ENCODE measurements around the gene PRR23B. TPM values are rescaled to one million over a fixed set of nuclear protein-coding genes. Genes with fewer than 3 reads are reported as not detected.

The PRR23B gene
- total RNA-seq, 1 experiment from 2014 or later: not detected

DNA sequence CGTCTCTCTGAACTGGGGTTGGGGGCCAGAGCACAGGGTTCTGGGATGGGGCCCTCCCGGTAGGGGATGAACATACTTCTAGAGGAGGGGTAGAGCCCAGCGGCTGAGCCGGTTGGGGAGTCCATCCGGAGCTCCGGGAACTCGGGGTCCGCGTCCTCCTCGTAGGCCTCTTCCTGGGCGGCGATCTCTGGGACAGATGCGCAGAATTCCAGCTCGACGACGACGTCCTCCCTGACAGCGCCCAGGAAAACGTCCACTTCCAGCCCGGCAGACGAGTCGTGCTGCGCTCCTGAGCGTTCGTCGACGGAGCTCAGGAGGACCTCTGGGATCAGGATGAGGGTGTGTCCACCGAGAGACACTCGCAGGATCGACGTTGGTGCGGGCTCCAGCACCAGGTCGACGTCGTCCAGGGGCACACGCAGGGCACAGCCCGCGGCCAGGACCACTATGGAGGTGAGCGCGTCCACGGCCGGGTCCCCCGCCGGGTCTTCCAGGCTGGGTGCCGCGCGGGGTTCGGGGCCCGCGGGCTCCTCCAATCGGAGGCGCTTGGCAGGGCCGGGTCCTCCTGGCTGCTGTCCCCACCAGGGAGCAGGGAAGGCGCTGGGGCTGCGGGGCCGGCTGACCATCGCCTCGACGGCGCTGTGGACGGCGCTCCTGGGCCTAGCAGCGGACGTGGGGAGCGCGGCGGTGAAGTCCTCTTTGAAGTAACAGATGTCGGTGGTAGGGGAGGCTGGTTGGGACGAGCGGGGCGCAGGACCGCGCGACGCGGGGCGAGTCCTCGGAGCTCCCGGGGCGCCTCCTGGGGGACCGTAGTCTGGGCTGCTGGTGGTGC, 474 bp downstream of the PRR23B start:
- Histone ChIP-seq H3K18ac (ENCODE audit: insufficient read length, low read depth, low read length) (no peak overlapping the region), H3K4me1 (ENCODE audit: insufficient read depth, low read length) (no peaks in the 10 kb centered on the region), H2BK120ac (ENCODE audit: low read depth, low read length, poor library complexity, severe bottlenecking) (no peak overlapping the region), H3K9me3 (ENCODE audit: control insufficient read depth, low read depth, low read length) (no peaks in the 10 kb centered on the region), H3K4me2 (ENCODE audit: insufficient read depth, insufficient read length, low read length) (no peak overlapping the region), H2BK12ac (ENCODE audit: insufficient read length, low read depth, low read length) (no peak overlapping the region), H2AFZ (ENCODE audit: low read length) (no peak overlapping the region), H4K91ac (ENCODE audit: insufficient read length, low read depth, low read length) (no peak overlapping the region), H3K79me1 (ENCODE audit: insufficient read depth, low read depth, low read length, poor library complexity, severe bottlenecking) (no peaks in the 10 kb centered on the region), H3K27me3 (ENCODE audit: insufficient read depth, low read length) (no peaks in the 10 kb centered on the region), H3K23ac (ENCODE audit: insufficient read length, low read depth, low read length) (no peak overlapping the region), H3K79me2 (ENCODE audit: insufficient read depth, low read length) (no peaks in the 10 kb centered on the region), H2BK15ac (ENCODE audit: low read depth, low read length) (no peak overlapping the region), H3K23me2 (ENCODE audit: insufficient read length, low read depth, low read length, poor library complexity, severe bottlenecking) (peaks cover 2% of the 10 kb centered on the region), H4K20me1 (ENCODE audit: control insufficient read depth, insufficient read depth, insufficient read length) (no peaks in the 10 kb centered on the region), H2BK20ac (ENCODE audit: low read depth, low read length, poor library complexity, severe bottlenecking) (no peak overlapping the region), H2AK5ac (ENCODE audit: insufficient read length, low read length) (no peak overlapping the region), H3K14ac (ENCODE audit: insufficient read depth, low read length) (no peak overlapping the region), H2BK5ac (ENCODE audit: insufficient read length, low read length) (no peak overlapping the region), H3K56ac (ENCODE audit: insufficient read length, low read depth, low read length) (no peak overlapping the region), H3T11ph (ENCODE audit: low read length) (no peak overlapping the region), H3K27ac (ENCODE audit: insufficient read length, low read depth, low read length) (no peak overlapping the region), H4K8ac (replicated peaks; ENCODE audit: insufficient read length, low read depth, low read length) (no peak overlapping the region), H3K9ac (ENCODE audit: extremely low read depth, insufficient read length, low read length) (no peak overlapping the region), H3K4ac (ENCODE audit: low read depth, low read length) (no peak overlapping the region), H4K5ac (ENCODE audit: insufficient read length, low read depth, low read length) (no peak overlapping the region)
- Mint-ChIP-seq H3K36me3 (ENCODE audit: insufficient read depth in 1 of 3, low read depth in 3 of 3) (peaks cover 0 to 7% (median 4%) of the 10 kb centered on the region in 3 experiments; a peak in 3 of 7 replicates), H3K9me3 (peaks cover 6 to 14% of the 10 kb centered on the region in 2 experiments; a peak in 4 of 5 replicates), H3K4me1 (no peaks in the 10 kb centered on the region), H3K27ac (no peak overlapping the region), H3K27me3 (ENCODE audit: low read depth) (peaks cover 1% of the 10 kb centered on the region), H3K4me3 (no peak overlapping the region)
- DNase-seq: no peak
- no CpG with 5 or more reads among the region's 81 CpGs for WGBS (ENCODE audit: extremely low coverage, insufficient read length, low lambda C conversion rate)
- TF ChIP-seq, protein P1, sequence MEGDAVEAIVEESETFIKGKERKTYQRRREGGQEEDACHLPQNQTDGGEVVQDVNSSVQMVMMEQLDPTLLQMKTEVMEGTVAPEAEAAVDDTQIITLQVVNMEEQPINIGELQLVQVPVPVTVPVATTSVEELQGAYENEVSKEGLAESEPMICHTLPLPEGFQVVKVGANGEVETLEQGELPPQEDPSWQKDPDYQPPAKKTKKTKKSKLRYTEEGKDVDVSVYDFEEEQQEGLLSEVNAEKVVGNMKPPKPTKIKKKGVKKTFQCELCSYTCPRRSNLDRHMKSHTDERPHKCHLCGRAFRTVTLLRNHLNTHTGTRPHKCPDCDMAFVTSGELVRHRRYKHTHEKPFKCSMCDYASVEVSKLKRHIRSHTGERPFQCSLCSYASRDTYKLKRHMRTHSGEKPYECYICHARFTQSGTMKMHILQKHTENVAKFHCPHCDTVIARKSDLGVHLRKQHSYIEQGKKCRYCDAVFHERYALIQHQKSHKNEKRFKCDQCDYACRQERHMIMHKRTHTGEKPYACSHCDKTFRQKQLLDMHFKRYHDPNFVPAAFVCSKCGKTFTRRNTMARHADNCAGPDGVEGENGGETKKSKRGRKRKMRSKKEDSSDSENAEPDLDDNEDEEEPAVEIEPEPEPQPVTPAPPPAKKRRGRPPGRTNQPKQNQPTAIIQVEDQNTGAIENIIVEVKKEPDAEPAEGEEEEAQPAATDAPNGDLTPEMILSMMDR (conservative IDR thresholded peaks at IDR 0.05): no peak

Data from H9 (cell line).